Measurements from ENCODE around the gene LTC4S.

The LTC4S gene

GRCh38 chr5:179806250-179807048, 12.7 kb downstream of the LTC4S start, which contains the start of gene MGAT4B:
Gene MGAT4B (minus strand): TSS chr5:179806866. CDS start chr5:179806583, 283 bp downstream.
- no peak for DNase-seq (ENCODE audit: low read depth, low spot score)
- ChIA-PET POLR2A (interaction anchor here (0.7 to 2.1 kb wide), 5 partner anchors 14 to 183 kb away, joined by 3 to 15 read pairs (median 3); partner anchors contain the start of genes HNRNPH1, MAML1 and SQSTM1), CTCF (interaction anchor here (0.8 to 3.5 kb wide), 3 partner anchors 11 to 105 kb away, joined by 3 to 29 read pairs (median 6); partner anchors contain the start of gene LTC4S)
- H3K4me3 ChIP-seq (ENCODE audit: low read depth, low read length): peak within 1 kb of the TSS; percentile 72
- TF ChIP-seq CTCF (IDR thresholded peaks at IDR 0.05; ENCODE audit: insufficient read depth, low read length, missing control alignments): no peak

GRCh38 chr5:179812135-179812825, 18.5 kb downstream of the LTC4S start:
- ChIA-PET POLR2A (interaction anchor here (1.2 kb wide), 1 partner anchor 7 kb away, joined by 3 read pairs; no protein-coding TSS in a partner anchor), CTCF (interaction anchor here (1.2 kb wide), 1 partner anchor 15 kb away, joined by 6 read pairs; no protein-coding TSS in a partner anchor)
- no peak overlapping the region for H3K4me3 ChIP-seq (ENCODE audit: low read depth, low read length)
- DNase-seq (ENCODE audit: low read depth, low spot score): no peak
- no peak for TF ChIP-seq CTCF (IDR thresholded peaks at IDR 0.05; ENCODE audit: insufficient read depth, low read length, missing control alignments)

- no peak for DNase-seq (ENCODE audit: low read depth, low spot score)
- ChIA-PET POLR2A (no interaction called here), CTCF (interaction anchor here (0.8 to 1.8 kb wide), 3 partner anchors 13 to 17 kb away, joined by 3 to 6 read pairs (median 4); no protein-coding TSS in a partner anchor)
- no peak for TF ChIP-seq CTCF (IDR thresholded peaks at IDR 0.05; ENCODE audit: insufficient read depth, low read length, missing control alignments)
- no peak overlapping the region for H3K4me3 ChIP-seq (ENCODE audit: low read depth, low read length)
Measured at GRCh38 chr5:179812997-179813607, 19.3 kb downstream of the LTC4S start.

- ChIA-PET POLR2A (no interaction called here), CTCF (interaction anchor here (1.8 kb wide), 1 partner anchor 12 kb away, joined by 4 read pairs; no protein-coding TSS in a partner anchor)
- no peak for DNase-seq (ENCODE audit: low read depth, low spot score)
- no peak overlapping the region for H3K4me3 ChIP-seq (ENCODE audit: low read depth, low read length)
- no peak for TF ChIP-seq CTCF (IDR thresholded peaks at IDR 0.05; ENCODE audit: insufficient read depth, low read length, missing control alignments)
Measured at GRCh38 chr5:179814090-179814489, 20.3 kb downstream of the LTC4S start.

GRCh38 chr5:179815491-179816249, 21.9 kb downstream of the LTC4S start:
- ChIA-PET CTCF (interaction anchor here (1.6 to 2.5 kb wide), 2 partner anchors 19 to 53 kb away, joined by 5 to 8 read pairs; no protein-coding TSS in a partner anchor), POLR2A (no interaction called here)
- H3K4me3 ChIP-seq (ENCODE audit: low read depth, low read length): no peak overlapping the region
- no peak for DNase-seq (ENCODE audit: low read depth, low spot score)
- no peak for TF ChIP-seq CTCF (IDR thresholded peaks at IDR 0.05; ENCODE audit: insufficient read depth, low read length, missing control alignments)
